IMR-90 (cell line): Measurements from ENCODE around the gene NOL4L. TPM values are rescaled to one million over a fixed set of nuclear protein-coding genes. Genes with fewer than 3 reads are reported as not detected.

Experiments
- ATAC-seq: fragments of 200-7000 bp; cut with Tn5 transposase; 2 replicates; pipeline ENCODE4 v1.9.1; 2020; ENCODE audit warnings: low read depth, mild to moderate bottlenecking, moderate library complexity
- BruUV-seq: library from RNA; stranded (reverse); fragments of 400-500 nt; replicated peaks from 2 replicates; lab custom pipeline; 2021; lab: Mats Ljungman, UMichigan
- CTCF ChIA-PET: fragments of 300-600 bp; formaldehyde crosslinking; extraction: SDS; loops from one replicate; lab custom pipeline; 2021; ENCODE audit warnings: antibody characterized with exemption; lab: Yijun Ruan, JAX
- POLR2A ChIA-PET: fragments of 300-600 bp; sonication (Branson Sonifier 250); formaldehyde crosslinking; loops from one replicate; lab custom pipeline; 2022; ENCODE audit warnings: antibody characterized with exemption; ENCODE audit not compliant: unreplicated experiment; lab: Charles Lee
- DNase-seq: peaks from one replicate; pipeline ENCODE4 v3.0.0; 2013
- H2AFZ ChIP-seq: replicated peaks from 2 replicates; pipeline ENCODE3; 2013; ENCODE audit warnings: low read length, mild to moderate bottlenecking; ENCODE audit not compliant: poor library complexity
- H2AK5ac ChIP-seq: 2 replicates; pipeline ENCODE4 v1.6.1; 2013; ENCODE audit warnings: low read depth, low read length, inconsistent platforms
- H2AK9ac ChIP-seq: replicated peaks from 2 replicates; pipeline ENCODE3; 2013; ENCODE audit warnings: mild to moderate bottlenecking, low read depth, low read length, moderate library complexity; ENCODE audit not compliant: poor library complexity
- H2BK120ac ChIP-seq: 2 replicates; pipeline ENCODE4 v1.6.1; 2013; ENCODE audit warnings: low read depth, low read length, inconsistent platforms
- H2BK15ac ChIP-seq: 3 replicates; pipeline ENCODE4 v1.6.1; 2013; ENCODE audit warnings: low read depth, low read length, inconsistent platforms
- H2BK20ac ChIP-seq: 2 replicates; pipeline ENCODE4 v1.6.1; 2013; ENCODE audit warnings: low read depth, mild to moderate bottlenecking, inconsistent platforms, low read length, moderate library complexity
- H2BK5ac ChIP-seq: 2 replicates; pipeline ENCODE4 v1.6.1; 2013; ENCODE audit warnings: mild to moderate bottlenecking, low read depth, low read length, inconsistent platforms; ENCODE audit not compliant: poor library complexity, severe bottlenecking
- H3K14ac ChIP-seq: replicated peaks from 2 replicates; pipeline ENCODE4 v1.6.1; 2013; ENCODE audit warnings: low read depth, low read length, inconsistent platforms
- H3K18ac ChIP-seq: 2 replicates; pipeline ENCODE4 v1.6.1; 2013; ENCODE audit warnings: low read depth, low read length, control low read depth
- H3K23ac ChIP-seq: 2 replicates; pipeline ENCODE4 v1.6.1; 2013; ENCODE audit warnings: low read depth, low read length, inconsistent platforms
- H3K27ac ChIP-seq: 2 replicates; pipeline ENCODE4 v1.5.1; 2013; ENCODE audit warnings: mild to moderate bottlenecking, control low read depth, low read length; ENCODE audit not compliant: insufficient read depth
- H3K27me3 ChIP-seq: 2 replicates; pipeline ENCODE4 v1.6.1; 2013; ENCODE audit warnings: low read length; ENCODE audit not compliant: control insufficient read depth, insufficient read depth
- H3K36me3 ChIP-seq: 2 replicates; pipeline ENCODE4 v1.6.1; 2013; ENCODE audit warnings: low read length, mixed read lengths; ENCODE audit not compliant: control insufficient read depth, insufficient read depth
- H3K4ac ChIP-seq: 2 replicates; pipeline ENCODE4 v1.6.1; 2013; ENCODE audit warnings: low read depth, low read length, inconsistent platforms
- H3K4me1 ChIP-seq: 2 replicates; pipeline ENCODE4 v1.6.1; 2013; ENCODE audit warnings: low read length, mixed read lengths; ENCODE audit not compliant: control insufficient read depth, insufficient read depth
- H3K4me2 ChIP-seq: 2 replicates; pipeline ENCODE4 v1.6.1; 2013; ENCODE audit warnings: low read depth, mild to moderate bottlenecking, control low read depth, low read length, moderate library complexity
- H3K4me3 ChIP-seq: 2 replicates; pipeline ENCODE4 v1.5.1; 2013; ENCODE audit warnings: low read depth, mild to moderate bottlenecking, control low read depth, low read length, moderate library complexity; ENCODE audit not compliant: insufficient read depth
- H3K56ac ChIP-seq: 2 replicates; pipeline ENCODE4 v1.6.1; 2013; ENCODE audit warnings: low read length, inconsistent platforms; ENCODE audit not compliant: insufficient read depth; ENCODE audit errors: extremely low read depth
- H3K79me1 ChIP-seq, 2 experiments: 2 replicates each; pipeline ENCODE4 v1.6.1; 2013; ENCODE audit warnings: low read length in 2 of 2, inconsistent platforms in 1 of 2, low read depth in 1 of 2
- H3K9ac ChIP-seq: 2 replicates; pipeline ENCODE4 v1.6.1; 2013; ENCODE audit warnings: low read depth, low read length, control low read depth
- H3K9me1 ChIP-seq: 2 replicates; pipeline ENCODE4 v1.6.1; 2013; ENCODE audit warnings: low read length, inconsistent platforms; ENCODE audit not compliant: insufficient read depth
- H3K9me3 ChIP-seq: 2 replicates; pipeline ENCODE4 v1.6.1; 2013; ENCODE audit warnings: low read length; ENCODE audit not compliant: control insufficient read depth, insufficient read depth
- H4K20me1 ChIP-seq: 2 replicates; pipeline ENCODE4 v1.6.1; 2013; ENCODE audit warnings: low read length, inconsistent platforms; ENCODE audit not compliant: insufficient read depth
- H4K5ac ChIP-seq: 2 replicates; pipeline ENCODE4 v1.6.1; 2013; ENCODE audit warnings: mild to moderate bottlenecking, low read depth, low read length, control low read depth
- H4K8ac ChIP-seq, 2 experiments: 2 replicates each; pipeline ENCODE4 v1.6.1; 2013; ENCODE audit warnings: low read depth in 2 of 2, low read length in 2 of 2, control low read depth in 1 of 2, inconsistent platforms in 1 of 2
- H4K91ac ChIP-seq: 2 replicates; pipeline ENCODE4 v1.6.1; 2013; ENCODE audit warnings: low read depth, low read length, inconsistent platforms; ENCODE audit not compliant: insufficient read depth
- BHLHE40 ChIP-seq: fragments of 150-350 bp; IDR thresholded peaks from 2 replicates; pipeline ENCODE4 v1.6.1; 2016; ENCODE audit warnings: mild to moderate bottlenecking, low read depth, low read length
- CTCF ChIP-seq: conservative IDR thresholded peaks from 2 replicates; pipeline ENCODE4 v1.5.1; 2012; ENCODE audit warnings: mild to moderate bottlenecking, low read depth, low read length, improper control_type of control experiment
- FOS ChIP-seq: fragments of 150-350 bp; IDR thresholded peaks from 2 replicates; pipeline ENCODE4 v1.6.1; 2016; ENCODE audit warnings: low read depth, low read length
- MAFK ChIP-seq: IDR thresholded peaks from 2 replicates; pipeline ENCODE4 v1.6.1; 2012; ENCODE audit warnings: low read depth, low read length, improper control_type of control experiment
- MAZ ChIP-seq: IDR thresholded peaks from 2 replicates; pipeline ENCODE4 v1.6.1; 2012; ENCODE audit warnings: low read depth, mild to moderate bottlenecking, low read length, improper control_type of control experiment, moderate library complexity, borderline replicate concordance
- MXI1 ChIP-seq: IDR thresholded peaks from 2 replicates; pipeline ENCODE4 v1.6.1; 2012; ENCODE audit warnings: low read depth, mild to moderate bottlenecking, low read length, moderate library complexity, borderline replicate concordance
- NFE2L2 ChIP-seq: fragments of 150-350 bp; IDR thresholded peaks from 2 replicates; pipeline ENCODE4 v1.6.1; 2016; ENCODE audit warnings: low read depth, mild to moderate bottlenecking, low read length
- POLR2A ChIP-seq: IDR thresholded peaks from 2 replicates; pipeline ENCODE4 v1.6.1; 2012; ENCODE audit warnings: mild to moderate bottlenecking, low read depth, low read length
- RAD21 ChIP-seq: IDR thresholded peaks from 2 replicates; pipeline ENCODE4 v1.6.1; 2012; ENCODE audit warnings: low read length, improper control_type of control experiment
- RCOR1 ChIP-seq: IDR thresholded peaks from 2 replicates; pipeline ENCODE4 v1.6.1; 2012; ENCODE audit warnings: mild to moderate bottlenecking, low read length, improper control_type of control experiment; ENCODE audit not compliant: insufficient replicate concordance
- SMC3 ChIP-seq: fragments of 150-350 bp; IDR thresholded peaks from 2 replicates; pipeline ENCODE4 v1.6.1; 2016; ENCODE audit warnings: low read depth, mild to moderate bottlenecking, antibody characterized with exemption, low read length, moderate library complexity
- USF2 ChIP-seq: fragments of 150-350 bp; IDR thresholded peaks from 2 replicates; pipeline ENCODE4 v1.6.1; 2017; ENCODE audit warnings: mild to moderate bottlenecking, antibody characterized with exemption, low read length, low read depth
- WGBS, 2 experiments: methylation state at CpG; one replicate each; pipeline versions ENCODE4 v1.1.5 to v1.1.7; 2013; ENCODE audit warnings: missing lambda C conversion rate in 2 of 2; ENCODE audit not compliant: insufficient read length in 1 of 2; ENCODE audit errors: extremely low coverage in 2 of 2; 5-methylcytosine and 5-hydroxymethylcytosine counted together
- dilution Hi-C: fragments of 300-500 bp; cut with HindIII; formaldehyde crosslinking; loops from one replicate; pipeline ENCODE4 v1.14.3; 2018; ENCODE audit warnings: low sequenced_read_pairs; ENCODE audit not compliant: unreplicated experiment
- in situ Hi-C: fragments of 300-500 bp; cut with MboI; formaldehyde crosslinking; loops from 3 replicates; pipeline ENCODE4 v1.14.3; 2019; ENCODE audit warnings: low sequenced_read_pairs, inconsistent platforms, mixed read lengths
- intact Hi-C: fragments of 100-400 bp; cut with micrococcal nuclease; formaldehyde crosslinking; loops from 2 replicates; pipeline ENCODE4 v1.10.0; 2022
- polyA plus RNA-seq, 3 experiments: library from polyadenylated mRNA; depleted of rRNA; stranded (reverse); fragments of >200 nt; gene quantifications; 2 replicates each; pipeline ENCODE4 v1.2.3, GENCODE V29; 2012; ENCODE audit warnings: low replicate concordance in 1 of 3
- total RNA-seq: library from RNA; depleted of rRNA; stranded (reverse); fragments of >200 nt; gene quantifications from 2 replicates; pipeline ENCODE4 v1.2.3, GENCODE V29; 2012
- TF ChIP-seq, protein P1 (sequence below): fragments of 150-350 bp; IDR thresholded peaks from 2 replicates; pipeline ENCODE4 v1.6.1; 2016; ENCODE audit warnings: low read depth, mild to moderate bottlenecking, low read length, moderate library complexity, borderline replicate concordance

The NOL4L gene
- total and polyA plus RNA-seq, 2 of the 4 experiments (the other 2 are of a cell fraction): 4.7 to 13.3 TPM

- H4K20me1 ChIP-seq: no peaks in the 10 kb centered on the region
- H3K18ac ChIP-seq: no peak overlapping the region
- no peak overlapping the region for H3K4ac ChIP-seq
- H3K4me3 ChIP-seq: no peak overlapping the region
- no peak overlapping the region for H4K91ac ChIP-seq
- intact Hi-C loops (no loop called here), in situ Hi-C loops (loop anchor here (10.0 kb wide), 1 partner anchor 263 kb away; no protein-coding TSS in a partner anchor), dilution Hi-C loops (no loop called here)
- no peak overlapping the region for H3K23ac ChIP-seq
- no TSS peak for BruUV-seq
- H2AK5ac ChIP-seq: no peak overlapping the region
- H3K9me1 ChIP-seq: peaks cover 14% of the 10 kb centered on the region
- DNase-seq (no peak), ATAC-seq (no peak)
- H3K4me2 ChIP-seq: no peak overlapping the region
- no peak overlapping the region for H4K8ac ChIP-seq
- H3K79me1 ChIP-seq: no peaks in the 10 kb centered on the region
- ChIA-PET CTCF (no interaction called here), POLR2A (no interaction called here)
- H3K4me1 ChIP-seq: peaks cover 8% of the 10 kb centered on the region; the same call in 1 of the 2 replicates
- H2BK5ac ChIP-seq: no peak overlapping the region
- no peak overlapping the region for H2BK120ac ChIP-seq
- no peak overlapping the region for H2AK9ac ChIP-seq
- no peak overlapping the region for H3K27ac ChIP-seq
- H2AFZ ChIP-seq: no peak overlapping the region
- H3K9ac ChIP-seq: no peak overlapping the region
- H3K27me3 ChIP-seq: no peaks in the 10 kb centered on the region
- no peak overlapping the region for H3K14ac ChIP-seq
- H2BK15ac ChIP-seq: no peak overlapping the region
- no peak overlapping the region for H4K5ac ChIP-seq
- no peak overlapping the region for H3K56ac ChIP-seq
- no peaks in the 10 kb centered on the region for H3K9me3 ChIP-seq
- WGBS, 2 experiments: 75% methylated on average over 1 of the region's 3 CpGs; no CpG with 5 or more reads in 1 of the 2 experiments
- no peaks in the 10 kb centered on the region for H3K36me3 ChIP-seq
- no peak overlapping the region for H2BK20ac ChIP-seq
- no peak for TF ChIP-seq MXI1
- TF ChIP-seq SMC3: no peak
- TF ChIP-seq USF2: no peak
- TF ChIP-seq MAFK: no peak
- no peak for TF ChIP-seq FOS
- no peak for TF ChIP-seq RCOR1
- TF ChIP-seq, protein P1, sequence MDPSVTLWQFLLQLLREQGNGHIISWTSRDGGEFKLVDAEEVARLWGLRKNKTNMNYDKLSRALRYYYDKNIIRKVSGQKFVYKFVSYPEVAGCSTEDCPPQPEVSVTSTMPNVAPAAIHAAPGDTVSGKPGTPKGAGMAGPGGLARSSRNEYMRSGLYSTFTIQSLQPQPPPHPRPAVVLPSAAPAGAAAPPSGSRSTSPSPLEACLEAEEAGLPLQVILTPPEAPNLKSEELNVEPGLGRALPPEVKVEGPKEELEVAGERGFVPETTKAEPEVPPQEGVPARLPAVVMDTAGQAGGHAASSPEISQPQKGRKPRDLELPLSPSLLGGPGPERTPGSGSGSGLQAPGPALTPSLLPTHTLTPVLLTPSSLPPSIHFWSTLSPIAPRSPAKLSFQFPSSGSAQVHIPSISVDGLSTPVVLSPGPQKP: no peak
- no peak for TF ChIP-seq NFE2L2
- TF ChIP-seq CTCF: no peak
- TF ChIP-seq POLR2A: no peak
- TF ChIP-seq BHLHE40: no peak
- TF ChIP-seq MAZ: no peak
- no peak for TF ChIP-seq RAD21
Measured at GRCh38 chr20:32512047-32512385, 73.1 kb downstream of the NOL4L start.
